DMS53 (cell line): Measurements from ENCODE around the gene ATRNL1.

Experiments
- DNase-seq: peaks from one replicate; lab custom pipeline; 2025; lab: John Stamatoyannopoulos, UW

The ATRNL1 gene

DNA sequence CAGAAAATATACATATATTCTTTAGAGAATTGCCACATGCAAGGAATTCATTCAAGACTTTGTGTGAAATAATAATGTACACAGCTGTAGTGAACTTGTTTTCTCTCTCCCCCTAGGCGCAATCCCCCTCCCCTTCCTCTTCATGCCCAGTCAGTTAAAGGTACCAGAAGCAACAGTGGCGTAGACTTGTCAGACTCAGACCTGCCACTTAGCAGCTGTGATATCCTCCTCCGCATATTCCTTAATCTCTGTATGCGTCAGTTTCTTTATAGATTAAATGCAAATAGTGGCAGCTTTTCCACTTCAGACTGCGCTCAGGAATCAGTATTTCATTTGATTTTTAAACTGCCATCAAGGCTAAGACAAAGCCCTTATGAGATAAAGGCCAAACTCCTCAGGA, 815.9 kb downstream of the ATRNL1 start:
- DNase-seq: no peak

DNA sequence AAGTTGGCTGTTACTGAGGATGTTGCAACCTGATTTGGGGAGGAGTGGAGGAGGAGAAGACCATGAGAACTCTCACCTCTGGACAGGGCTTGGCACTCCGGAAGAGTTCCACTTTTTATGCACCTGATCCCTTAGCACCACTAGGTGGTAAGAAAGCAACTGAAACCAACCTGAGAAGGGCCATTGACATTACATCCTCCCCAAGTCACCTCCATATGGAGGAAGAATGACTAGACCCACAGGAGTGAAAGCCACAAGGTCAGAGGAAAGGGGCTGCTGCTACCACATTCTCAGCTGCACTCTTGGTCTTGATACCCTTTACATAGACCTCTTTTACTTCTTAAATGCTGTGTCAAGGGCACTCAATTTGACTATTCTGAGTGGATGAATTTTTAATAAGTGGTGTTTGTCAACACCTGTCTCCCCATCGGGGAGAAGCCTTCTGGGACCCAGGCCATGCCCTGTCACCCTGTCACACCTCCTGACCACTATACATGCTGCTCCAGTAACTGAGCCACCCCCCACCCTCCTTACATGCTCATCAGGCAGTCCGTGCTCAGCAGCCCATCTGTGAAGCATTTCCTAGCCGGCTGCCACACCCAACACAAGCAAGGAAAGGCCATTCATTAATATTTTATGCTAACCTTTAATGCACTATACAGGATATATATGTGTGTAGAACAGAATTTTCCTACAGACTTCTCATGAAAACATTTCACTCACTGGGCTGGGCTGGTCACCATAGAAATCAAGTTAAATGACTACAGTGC, 817.0 kb downstream of the ATRNL1 start:
- no peak for DNase-seq

DNA sequence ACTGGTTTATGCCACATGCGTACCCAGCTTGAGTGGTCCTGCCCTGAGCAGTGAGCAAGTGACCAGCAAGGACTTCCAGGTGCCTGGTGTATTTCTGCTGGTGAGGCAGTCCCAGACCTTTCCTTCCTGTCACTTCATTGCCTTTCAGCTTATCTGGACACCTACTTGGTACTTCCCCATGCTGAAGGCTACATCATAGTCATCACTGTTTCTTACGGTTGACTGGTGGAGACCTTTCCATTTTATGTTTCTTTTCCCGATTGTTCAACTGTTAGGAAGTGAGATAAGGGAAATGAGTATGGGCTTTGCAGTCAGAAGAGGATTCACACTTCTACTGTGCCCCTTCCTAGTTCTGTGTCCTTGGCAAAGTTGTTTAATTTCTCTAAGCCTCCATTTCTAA, 821.3 kb downstream of the ATRNL1 start:
- no peak for DNase-seq

DNA sequence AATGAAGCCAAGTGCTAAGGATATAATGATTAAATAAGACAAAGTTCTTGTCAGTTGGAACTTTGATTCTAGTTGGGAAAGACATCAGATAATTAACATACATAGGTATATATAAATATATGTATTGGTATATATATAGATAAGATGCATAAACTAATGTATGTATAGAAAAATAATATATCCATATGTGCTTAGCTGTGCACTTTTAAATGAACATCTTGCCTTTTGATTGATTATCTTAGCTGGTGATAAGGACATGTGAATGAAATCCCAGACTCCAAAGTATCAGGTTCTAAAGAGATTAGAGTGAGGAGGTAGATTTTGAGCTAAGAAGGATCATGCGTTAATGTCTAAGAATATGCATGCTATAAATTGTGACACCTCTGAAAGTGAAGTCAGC, 822.3 kb downstream of the ATRNL1 start:
- DNase-seq: no peak

DNA sequence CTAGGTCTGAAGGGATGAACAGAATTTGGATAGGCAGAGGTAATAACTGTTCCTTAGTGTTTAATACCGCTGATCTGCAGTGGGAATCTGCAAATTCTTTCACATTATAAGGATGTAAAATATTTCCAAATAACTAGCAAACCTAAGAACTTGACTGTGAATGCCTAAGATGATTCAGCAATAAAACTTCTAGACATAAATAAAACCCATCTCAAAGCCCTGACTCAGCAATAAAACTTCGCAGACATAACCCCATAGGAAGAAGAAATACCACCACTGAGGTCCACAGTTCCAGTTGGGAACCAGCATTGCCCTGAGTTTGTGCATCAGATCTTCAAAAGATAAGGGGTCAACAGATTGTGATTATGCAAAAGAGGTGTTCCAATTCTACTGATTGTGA, 825.6 kb downstream of the ATRNL1 start:
- no peak for DNase-seq

DNA sequence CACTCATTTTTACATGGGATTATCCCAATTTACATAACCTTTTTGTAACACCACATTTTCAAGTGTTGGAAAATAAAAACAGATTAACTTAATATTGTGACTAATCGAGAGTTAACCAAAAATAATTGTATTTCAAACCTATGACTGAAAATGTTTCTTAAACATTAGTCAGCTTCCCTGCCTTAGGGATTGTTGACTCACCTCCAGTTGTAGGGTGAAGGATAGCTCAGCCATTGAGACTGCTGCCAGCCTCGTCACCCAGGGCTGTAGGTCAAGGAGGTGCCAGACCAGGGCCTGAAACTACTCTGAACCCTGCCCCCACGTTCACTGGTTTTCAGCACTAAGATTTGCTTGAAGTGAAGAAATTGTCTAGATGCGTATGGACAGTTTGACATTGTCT, 828.6 kb downstream of the ATRNL1 start:
- no peak for DNase-seq

DNA sequence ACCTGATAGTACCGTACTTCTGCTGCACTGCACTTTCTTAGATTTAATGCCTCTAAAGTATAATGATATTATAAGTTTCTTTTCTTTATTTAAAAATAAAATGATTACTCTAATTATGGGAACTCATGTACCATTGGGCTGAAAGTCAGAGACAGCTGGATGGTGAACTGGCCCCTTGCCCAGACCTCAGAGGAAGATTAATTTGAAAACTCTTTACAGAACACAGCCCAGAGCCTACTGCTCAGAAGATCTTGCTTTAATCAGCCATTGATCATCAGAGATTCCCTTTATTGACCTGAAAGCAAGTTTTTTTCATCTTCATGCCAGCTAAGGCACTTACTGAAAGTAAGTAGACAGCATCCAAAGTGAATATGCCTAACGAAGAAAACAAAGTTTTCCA, 838.1 kb downstream of the ATRNL1 start:
- no peak for DNase-seq

DNA sequence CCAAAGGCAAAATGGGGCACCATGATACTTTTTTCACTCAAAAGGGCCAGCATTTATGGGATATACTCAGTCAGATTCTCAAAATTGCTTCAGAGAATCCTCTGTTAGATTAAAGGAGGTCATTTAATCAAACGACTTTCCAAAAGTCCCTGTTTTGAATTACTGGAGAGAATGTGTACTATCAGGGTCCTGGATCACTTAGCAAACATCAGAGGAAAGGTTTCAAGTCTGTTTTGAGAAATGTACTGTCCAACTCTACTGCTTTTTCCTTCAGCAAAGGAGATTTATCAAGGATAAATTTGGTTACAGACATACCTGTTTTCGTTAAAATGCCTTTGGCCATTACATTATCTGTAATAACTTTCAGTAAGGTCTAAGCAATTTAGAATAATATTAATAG, 838.9 kb downstream of the ATRNL1 start:
- DNase-seq: no peak

DNA sequence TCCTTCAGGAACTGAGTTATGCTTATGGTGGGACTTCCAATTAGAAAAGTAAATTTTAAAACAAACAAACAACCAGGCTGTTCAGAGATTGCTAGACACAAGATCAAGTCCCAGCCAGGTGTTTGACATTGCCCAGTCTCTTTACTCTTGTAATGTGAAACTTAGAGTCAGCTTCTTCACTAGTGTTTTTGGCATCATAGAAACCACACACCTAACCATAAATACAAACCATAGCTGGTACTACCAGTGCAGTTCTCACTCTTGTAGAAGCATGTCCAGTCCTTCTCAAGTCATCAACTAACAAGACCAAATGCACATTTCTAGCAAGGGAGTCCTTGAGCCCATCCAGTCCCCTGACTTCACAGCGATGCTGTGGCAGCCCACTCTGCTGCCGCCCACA, 839.9 kb downstream of the ATRNL1 start:
- no peak for DNase-seq

DNA sequence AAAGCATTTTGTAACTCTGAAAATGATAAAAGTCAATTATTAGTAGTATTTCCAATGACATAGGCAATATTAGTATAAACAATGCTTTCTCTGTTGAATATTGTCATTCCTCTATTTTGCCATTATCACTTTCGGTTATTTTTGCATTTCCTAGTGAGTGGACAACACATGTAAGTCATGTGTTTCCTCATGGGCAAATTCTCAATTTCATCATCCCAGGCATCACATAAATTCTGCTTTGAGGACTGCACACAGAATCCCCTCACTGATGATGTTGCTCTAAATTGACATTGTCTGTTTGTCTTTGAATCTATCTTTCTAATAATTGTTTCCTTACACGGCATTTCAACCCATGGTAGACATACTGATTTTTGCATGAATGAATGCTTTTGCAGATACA, 842.6 kb downstream of the ATRNL1 start:
- no peak for DNase-seq

DNA sequence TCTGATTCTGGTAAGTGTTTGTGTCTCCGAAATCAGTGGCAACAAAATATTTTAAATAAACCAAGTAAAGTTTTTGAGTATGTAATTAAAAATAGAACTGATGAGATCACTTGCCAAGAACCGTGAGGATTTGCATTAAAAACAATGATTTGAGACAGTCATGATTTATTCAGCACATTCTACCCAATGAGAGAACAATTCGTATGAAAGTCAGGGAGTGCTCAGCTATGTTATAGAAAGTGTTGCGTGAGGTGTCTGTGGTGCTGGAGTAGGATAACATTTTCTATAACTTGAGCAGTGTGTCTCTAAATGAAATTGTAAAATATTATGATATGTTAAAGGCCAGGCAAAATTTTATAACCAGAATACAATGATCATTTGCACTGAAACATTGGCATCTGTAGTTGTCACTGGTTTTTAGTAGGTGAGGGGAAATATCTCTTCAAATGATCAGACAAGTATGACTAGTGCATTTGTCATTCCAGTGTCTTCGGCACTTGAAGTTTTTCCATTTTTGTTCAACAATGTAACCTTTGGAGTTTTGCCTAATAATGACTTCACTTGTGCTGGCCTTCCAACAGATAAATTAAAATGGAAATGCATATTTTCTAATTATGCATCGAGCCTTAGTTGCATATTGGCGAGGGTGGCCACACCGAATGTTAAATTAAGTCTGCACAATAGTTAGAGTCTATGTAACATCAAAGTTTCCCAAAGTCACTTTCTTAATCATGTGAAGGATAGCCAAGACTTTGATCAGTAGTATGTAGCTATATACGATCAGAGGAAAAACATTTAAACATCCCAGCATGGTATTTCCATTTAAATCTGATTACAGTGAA, 844.0 kb downstream of the ATRNL1 start:
- DNase-seq: no peak

DNA sequence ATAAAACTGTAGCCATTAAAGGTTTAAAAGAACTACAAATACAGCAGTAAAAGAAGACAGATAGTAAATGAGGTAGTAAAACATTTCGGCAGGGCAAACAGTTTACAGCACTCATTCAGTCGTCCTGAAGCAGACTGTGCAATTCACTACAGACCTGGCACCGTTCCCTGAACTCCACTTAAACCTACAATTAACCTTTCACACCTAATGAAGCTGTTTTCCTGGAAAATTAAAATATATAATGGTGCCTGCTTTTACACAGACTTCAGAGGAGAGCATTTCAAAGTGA, 844.5 kb downstream of the ATRNL1 start:
- no peak for DNase-seq

DNA sequence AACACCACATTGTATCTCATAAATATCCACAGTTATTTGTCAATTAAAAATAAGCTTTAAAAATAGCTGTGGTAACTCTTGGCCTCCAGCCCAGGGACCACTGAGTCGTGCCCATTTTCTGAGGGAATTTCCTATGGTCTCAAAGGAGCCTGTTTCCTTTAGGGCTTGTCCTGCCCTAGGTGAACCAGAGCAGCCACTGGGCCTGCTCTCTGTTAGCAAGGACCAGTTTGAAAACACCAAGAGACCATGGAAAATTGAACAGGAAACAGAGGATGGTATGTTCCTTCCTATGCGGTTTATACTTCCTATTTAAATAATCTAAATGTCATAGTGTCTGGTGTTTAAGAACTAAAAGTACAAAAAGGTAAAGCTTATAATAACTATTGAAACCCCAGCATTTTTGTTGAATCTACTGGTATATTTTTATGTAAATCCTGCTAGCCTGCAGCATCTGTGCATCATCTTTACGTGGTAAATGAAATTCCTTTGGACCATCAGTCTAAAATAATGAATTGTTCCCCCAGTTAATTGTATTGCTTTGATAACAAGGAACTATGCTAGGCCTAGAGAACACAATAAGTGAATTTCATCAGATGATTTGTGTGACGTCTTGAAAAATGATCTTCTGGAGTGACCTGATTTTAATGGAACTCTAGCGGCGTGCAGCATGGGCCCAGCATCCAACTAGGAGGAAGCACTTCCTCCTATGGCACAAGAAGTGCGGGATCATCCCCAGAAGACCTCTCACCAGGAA, 846.1 kb downstream of the ATRNL1 start:
- no peak for DNase-seq

DNA sequence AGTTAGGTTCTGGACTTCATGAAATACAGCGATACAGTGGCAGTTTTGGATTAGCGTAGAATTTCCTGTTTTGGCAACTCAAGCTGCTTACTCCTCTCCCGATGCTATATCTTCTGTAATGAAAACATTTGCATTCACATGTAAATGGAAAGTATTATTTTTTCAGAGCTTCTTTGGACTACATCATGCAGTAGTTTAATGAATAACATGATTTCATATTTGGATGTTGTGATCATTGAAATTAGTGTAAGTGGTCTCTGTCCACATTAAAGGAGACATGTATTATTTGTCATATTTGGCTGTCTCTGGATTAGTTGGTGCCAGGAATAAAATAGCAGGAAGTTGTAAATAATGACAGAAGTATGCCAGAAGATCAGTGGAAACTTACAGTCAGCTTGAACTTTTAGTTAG, 848.2 kb downstream of the ATRNL1 start:
- DNase-seq: no peak

DNA sequence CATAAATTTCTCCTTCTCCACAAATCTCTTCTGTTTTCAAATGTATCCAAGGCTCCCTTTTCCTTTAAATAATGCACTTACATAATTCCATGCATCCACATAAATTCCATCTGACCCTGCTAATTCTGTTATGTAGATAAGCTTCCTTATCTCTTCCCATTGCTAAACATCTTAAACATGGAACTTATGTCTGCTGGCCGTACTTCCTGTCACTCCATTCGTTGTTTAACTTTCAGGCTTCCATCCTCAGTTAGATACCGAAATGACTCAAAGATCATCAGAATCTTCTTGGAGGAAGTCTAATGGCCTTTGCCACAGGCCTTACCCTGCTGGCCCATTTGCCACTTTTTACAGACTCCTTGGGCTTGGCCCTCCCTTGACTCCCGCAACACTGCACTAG, 848.9 kb downstream of the ATRNL1 start:
- no peak for DNase-seq

DNA sequence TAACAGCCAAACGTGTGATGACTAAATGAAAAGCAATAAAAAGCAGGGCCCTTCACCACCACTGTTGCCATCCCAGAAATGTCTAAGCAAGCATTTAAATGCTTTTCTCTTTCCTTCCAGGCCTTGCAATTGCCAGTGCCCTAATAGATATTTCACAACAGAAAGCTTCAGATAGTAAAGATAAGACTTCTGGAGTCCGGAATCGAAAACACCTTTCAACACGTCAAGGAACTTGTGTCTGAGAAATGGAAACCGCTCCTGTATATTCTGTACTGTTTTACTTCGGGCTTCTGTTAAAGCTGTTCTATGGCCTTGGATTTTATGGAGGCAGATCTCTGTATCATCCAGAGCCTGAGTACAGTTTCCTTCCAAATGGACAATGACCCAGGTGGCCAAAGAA, 851.4 kb downstream of the ATRNL1 start:
- no peak for DNase-seq

DNA sequence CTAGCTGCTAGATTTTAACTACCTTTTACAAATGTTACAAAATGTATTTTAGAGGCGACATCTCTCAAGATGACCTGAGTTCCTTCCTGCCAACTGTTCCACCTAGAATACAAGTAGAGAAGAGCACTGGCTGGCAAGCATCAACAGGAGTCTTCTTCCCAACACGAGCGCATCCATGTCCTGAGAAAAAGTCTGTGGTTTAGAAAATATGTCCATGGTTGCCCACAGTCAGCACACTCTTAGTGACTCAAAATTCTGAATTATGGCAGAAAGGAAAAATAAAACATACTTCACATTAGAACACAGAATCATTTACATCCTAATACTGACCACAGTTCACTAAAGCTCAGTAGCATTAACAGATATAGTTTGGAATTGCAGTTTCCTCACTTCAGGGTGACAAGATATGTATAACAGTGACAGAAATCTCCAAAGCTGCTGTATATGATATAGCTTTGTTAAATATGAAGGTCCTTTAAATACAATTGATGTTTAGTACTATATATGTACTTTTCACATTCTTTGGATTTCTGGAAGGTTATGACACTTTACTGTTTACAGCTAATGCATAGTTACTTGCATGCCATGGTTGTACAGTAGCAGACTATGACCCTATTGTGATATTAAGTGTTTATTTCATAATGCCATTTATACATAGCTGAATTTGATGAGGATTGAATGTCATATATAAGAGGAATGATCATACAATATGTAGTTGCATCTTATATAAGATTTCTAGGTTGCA, 852.7 kb downstream of the ATRNL1 start:
- DNase-seq: no peak

DNA sequence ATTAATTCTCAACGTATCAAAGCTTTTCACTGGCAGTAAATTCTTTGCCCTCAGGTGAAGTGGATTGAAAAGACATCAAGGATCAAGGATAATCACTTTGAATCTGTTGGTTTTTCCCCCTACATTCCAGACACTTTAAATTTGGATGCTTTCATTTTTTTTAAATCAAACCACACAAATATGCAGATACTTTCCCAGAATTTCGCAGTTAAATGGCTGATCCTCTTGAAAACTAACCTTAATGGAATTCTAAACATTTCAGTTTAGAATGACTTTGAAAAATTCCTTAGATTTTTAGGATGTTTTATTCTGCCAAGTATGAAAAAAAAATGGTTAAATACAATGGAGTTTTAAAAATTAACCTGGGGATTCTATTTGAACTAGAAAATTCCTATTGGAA, 853.9 kb downstream of the ATRNL1 start:
- no peak for DNase-seq

DNA sequence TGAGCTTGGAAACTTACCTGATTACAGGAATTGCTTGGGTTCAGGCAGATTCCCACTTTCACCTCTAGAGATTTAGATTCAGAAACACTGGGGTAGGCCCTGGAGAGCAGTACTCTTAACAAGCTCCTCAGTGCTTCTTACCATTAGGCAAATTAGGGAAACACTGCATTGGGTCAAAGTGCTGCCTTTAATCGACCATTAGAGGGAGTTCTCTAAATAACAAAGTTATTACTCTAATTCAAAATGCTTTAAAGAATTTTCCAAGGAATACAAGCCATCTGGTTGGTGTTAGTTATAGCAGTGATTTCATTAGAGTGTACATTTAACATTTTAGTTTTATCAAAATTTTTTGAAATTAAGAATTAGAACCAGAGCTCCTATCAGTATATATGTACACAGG, 855.3 kb downstream of the ATRNL1 start:
- peak; percentile 6 for DNase-seq

DNA sequence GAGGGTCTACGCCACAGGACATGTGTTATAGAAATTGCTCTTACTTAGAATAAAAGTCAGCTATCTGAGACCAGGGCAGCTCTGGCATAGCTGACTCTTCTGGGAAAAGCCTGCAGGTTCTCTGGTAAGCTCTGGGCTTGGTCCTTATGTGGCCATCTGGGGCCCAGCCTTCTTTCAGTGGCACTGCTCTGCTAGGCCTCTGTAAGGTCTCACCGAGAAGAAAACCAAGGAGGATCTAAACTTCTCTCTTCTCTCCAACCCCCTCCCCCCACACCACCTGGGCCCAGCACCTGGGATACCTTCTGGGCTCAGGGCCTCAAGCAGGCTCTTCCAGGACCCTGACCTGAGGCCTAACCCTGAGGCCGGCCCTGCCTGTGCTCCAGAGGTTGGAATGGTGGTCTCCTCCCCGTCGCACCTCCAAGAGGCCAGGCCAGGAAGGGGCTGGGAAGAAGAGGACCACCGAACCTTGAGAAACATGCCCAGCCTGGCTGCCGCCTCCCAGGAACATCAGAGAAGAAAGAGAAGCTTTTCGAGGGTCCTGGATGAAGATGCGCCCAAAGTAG, 856.2 kb downstream of the ATRNL1 start:
- no peak for DNase-seq

DNA sequence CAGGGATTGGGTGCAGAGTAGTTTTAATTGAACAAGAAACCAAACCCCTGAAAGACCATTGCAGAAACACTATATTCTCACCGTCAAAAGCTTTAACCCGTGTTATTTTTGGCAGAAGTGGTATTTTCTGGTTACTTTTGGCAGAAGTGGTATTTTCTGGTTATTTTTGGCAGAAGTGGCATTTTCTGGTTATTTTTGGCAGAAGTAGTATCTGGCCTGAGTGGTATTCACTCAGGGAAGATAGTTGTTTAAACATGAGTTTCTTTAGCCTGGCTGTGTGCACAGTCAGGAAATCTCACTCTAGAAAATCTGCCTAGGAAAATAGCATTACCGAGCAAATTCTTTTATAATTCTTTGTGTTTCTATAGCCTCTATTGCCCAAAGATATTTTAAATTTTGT, 857.2 kb downstream of the ATRNL1 start:
- DNase-seq: no peak

DNA sequence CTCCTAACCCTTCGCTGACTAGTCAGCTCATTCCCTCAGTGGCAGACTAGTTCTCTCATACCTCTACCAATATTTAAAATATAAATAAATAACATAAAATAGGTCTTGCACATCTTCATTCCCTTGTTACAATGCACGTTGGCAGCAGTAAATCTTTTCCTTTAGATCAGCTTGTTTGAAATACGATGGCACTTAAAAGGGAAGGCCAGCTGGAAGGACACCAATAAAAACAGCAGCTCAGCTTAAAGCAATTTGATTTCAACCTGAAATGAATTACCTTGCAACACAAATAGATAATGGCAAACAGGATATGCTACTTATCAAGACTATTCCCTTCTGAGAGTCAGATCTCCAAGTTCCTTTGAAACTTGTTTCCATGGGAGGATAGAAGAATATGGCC, 858.1 kb downstream of the ATRNL1 start:
- no peak for DNase-seq
